A204.1 (cell line): ENCODE data around the gene FEZF2.
A peak's percentile ranks its signal among the peaks of the same experiment; 100 is the strongest.

Source experiments
- FAIRE-seq: peaks from 2 replicates; lab custom pipeline; 2012; peaks lifted over from hg19 to GRCh38; lab: Jason Lieb, UNC

Gene FEZF2

DNA sequence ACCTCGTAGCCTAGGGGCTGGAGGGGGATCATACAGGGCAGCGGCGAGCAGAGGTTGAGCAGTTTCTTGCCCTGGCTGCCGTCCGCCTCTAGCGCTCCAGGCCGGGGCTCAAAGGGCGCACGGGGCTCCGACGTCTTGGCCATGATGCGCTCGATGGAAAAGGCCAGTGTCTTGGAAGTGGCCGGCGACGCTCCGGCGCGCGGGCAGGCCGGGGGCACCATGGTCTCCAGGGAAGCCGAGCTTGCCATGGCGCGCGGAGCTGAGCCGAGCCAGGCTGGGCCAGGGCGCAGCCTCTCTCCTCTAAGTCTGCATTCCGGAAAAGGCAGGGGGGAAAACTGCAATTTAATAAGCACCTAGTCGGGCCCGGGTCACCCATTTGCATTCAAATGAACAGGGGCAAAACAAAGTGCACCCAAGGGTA is 719 bp downstream of the FEZF2 start:
- no peak for FAIRE-seq

DNA sequence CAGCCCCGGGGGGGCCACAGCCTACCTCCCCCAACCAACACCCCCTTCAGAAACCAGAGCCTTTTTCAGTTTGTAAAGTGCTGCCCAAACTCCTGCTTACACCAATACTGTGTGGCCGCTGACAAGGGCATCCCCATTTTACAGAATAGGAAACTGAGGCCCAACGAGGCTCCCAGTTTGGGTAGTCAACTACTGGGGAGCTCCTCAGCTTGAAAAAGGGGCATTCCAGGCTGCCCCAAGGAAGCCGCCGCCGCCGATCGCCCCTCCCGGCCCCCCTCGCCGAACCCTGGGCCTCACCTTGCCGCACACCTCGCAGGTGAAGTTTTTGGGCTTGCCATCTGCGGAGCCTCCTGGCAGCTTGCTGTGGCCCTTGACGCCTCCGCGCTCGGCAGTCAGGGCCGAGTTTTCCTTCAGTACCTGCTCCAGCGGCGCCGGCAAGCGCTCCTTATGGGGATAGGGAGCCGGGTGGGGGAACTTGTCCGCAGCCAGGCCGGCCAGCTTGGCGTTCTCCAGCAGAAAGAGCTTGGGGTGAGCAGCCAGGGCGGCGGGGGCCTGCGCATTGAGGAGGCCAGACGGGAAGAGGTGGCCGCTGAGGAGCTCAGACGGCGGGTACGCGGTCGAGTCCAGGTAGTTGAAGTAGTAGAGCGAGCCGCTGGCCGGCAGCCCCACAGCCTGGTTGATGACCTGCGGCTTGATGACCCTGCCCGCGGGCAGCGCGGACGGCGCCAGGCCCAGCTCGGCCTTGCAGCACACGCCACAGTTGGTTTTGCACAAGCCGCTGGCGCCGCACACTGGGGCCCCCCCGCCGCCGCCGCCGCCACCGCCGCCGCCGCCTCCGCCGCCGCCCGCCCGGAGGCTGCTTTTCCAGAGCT is 1.4 kb downstream of the FEZF2 start:
- FAIRE-seq = no peak

DNA sequence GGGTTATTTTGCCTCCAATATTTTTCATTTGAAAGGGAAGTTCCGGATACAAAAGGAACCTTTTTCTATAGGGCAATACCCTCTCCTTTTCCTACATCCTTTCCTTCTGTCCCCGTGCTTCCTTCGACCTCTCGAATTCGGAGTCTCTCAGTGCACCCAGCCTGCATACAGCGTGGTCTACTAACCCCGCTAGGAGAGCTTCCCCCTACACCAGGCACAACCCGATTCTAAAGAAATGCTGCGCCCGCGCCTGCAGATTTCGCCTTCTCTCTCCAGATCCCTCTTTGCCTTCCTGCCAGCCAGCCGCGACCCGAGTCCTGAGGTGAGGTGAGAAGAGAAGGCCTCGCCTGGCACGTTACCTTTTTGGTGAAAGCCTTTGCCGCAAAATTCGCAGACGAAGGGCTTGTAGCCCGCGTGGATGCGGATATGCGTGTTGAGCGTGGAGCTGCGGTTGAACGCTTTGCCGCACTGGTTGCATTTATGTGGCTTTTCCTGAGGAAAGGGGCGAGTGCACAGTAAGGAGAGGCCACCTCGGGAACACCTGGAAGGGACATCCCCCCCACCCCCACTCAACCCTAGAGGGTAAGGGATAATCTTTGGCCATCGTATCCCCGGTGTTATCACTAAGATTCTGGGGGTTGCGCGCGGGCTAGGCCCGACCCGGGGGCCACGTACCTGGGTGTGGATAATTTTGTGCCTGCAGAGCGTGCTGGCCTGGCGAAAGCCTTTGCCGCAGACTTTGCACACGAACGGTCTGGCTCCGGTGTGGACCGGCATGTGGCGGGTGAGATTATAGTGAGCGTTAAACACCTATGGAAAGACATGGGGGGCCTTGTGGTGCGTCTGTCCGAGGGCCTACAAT is 2.3 kb downstream of the FEZF2 start:
- no peak for FAIRE-seq

DNA sequence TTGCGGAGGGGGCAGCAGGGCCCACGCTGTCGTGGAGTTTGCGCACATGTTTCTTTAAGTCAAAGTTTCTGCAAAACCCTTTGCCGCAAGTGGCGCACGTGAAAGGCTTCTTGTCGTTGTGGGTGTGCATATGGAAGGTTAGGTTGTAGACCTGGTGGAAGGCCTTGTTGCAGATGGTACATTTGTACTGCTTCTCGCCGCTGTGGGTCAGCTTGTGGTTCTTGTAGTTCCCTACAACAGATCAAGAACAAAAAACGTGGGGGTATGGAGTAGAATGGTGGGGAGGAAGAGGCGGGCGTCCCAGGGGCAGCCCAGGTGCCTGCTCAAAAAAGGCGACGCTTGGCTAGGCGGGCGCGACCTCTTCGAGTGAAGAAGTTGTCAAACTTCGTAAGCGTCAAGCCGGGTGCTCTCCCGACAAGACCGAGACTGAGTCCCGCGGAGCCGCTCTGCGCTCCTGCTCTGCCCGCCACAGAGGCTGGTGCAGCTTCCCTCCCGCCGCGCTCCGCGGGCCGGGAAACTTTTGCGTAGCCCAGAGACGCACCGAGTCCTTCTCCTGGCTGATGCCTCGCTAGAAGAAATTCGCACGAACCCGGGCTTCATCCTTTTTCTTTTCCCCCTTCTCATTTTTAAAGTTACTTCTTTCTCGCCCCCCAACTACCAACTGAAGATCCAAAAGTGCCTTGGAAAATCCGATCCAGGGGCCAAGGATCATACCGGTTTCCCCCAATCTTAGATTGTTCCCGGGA is 3.1 kb downstream of the FEZF2 start:
- no peak for FAIRE-seq

DNA sequence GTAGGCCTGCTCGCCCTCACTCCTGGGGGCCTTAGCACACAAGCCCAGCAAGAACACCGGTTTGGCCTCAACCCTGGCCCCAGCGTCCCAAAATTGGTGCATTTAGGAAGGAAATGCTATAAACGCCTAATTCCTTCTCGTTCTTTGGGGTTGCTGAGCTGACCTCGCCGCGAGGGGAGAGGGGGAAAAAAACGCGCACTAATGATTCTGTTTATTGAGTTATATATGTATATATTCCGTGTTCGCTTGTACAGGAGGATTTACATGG is 3.9 kb downstream of the FEZF2 start:
- FAIRE-seq = no peak

DNA sequence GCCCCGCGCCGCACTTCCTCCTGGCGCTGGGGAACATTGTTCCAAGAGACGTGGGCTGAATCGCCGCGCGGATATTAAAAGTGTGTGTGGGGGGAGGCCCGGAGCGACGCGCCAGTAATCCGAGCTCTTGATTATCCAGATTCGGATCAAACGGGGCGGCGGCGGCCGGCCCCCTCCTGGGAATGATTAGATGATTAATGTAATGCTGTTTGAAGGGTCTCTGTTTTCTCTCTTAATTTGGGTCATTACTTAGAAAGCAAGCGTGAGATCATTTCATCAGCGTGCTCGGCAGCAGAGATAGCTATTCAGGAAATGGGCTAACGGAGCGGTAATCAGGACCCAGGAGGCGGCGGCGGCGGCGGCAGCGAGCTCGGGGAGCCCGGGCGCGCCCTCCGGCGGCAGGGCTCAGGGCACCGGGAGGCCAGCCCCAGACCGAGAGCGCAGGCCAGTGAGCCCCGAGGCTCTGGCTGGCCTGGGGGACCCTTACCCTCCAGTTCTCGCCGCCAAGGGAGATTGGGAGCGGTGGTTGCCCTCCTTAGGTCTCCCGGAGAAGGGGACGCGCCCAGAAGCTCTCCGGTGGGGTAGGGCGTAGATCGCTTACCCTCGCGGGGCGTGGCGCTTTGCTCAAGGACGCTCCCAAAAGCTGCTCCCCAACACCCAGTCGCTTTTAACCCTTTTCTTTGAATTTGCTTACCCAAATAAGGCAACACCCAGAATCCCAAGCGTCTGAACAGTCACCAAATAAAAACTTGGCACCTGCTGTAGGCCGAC is 4.5 kb downstream of the FEZF2 start:
- FAIRE-seq = no peak

DNA sequence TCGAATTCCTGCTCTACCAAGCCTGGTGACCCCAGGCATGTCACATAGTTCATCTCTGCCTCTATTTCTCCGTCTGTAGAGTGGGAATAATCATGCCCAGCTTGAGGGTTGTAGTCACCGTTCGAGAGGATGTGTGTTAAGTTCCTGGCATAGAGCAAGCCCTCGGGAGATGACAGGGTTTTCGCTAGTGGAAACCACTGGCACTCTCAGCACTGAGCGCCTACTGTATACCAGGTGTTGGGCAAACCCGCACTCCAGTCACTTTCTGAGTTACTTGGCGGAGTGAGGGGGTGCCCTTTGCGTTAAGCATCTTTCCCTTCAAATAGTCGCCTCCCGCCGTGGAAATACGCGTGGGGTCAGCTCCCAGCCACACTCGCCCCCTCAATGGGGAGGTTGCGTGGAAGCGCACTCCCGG is 5.1 kb downstream of the FEZF2 start:
- no peak for FAIRE-seq

DNA sequence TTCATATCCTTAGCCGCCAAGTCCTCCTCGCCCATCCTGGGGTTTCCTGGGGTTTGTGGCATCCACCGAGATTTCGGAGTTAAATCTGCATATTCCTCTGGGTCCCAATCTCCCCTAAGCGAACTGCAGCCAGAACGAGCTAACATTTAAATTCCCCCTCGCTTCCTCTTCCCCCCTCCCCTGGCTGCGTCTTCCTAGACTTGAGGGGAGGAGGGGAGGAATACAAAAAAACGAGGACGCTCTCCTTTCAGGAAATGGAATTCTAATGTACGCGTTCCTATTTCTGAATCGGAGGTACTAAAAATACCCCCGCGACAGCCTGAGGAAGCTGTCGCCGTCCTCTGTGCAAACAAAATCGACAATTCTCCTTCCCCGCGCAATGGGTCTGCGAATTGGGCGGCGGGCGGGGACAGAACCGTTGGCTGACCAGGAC is 5.6 kb downstream of the FEZF2 start:
- FAIRE-seq = no peak

DNA sequence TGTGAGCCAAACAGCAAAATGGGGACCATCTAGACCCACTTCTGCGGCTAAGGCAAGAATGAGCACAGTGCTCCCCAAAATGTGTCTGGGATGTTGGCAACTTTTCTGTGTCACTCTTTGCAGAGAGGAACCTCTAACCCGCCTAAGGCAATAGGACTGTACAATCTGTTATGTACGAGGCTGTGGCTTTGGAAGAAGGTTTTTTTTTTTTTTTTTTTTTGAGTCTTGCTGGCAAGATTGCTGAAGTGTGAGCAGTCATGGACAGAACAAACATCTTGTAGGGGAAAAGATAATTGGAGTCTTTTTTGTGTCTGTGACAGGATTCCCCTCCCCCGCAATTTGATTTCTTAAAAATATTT is 7.2 kb downstream of the FEZF2 start:
- no peak for FAIRE-seq

DNA sequence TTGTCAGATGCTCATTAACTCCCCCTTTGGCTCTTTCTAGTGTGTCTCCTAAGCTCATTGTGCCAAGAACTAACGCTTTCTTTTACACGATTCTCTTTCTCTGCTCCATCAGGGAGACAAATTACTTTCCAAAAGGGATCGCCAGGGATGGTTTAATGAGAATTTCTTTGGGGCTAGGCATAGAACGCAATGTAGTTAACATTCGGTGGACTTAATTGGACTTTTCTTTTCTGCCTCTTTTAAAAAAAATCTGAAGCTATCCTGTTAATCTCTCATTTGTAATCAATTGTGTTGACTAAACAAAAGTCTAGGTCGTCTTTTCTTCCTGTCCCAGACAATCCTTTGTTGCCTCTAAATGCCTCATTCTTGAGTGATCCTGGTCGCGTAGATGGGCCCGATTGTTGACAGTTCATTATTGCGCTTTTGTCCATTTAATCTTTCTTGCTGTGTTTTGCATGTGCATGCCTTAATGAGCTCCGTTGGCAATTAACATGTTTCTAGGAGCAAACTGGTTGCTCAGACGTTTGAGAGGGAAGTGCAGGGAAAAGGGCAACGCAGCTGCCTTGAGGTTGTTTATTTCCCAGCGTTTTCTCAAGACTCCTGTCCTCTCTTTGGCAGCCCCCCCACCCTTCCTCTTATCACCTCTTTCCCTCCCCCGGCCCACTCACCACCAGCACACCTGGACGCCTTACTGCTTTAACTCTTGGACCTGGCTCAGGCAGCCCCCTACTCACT is 7.8 kb downstream of the FEZF2 start:
- FAIRE-seq = no peak

DNA sequence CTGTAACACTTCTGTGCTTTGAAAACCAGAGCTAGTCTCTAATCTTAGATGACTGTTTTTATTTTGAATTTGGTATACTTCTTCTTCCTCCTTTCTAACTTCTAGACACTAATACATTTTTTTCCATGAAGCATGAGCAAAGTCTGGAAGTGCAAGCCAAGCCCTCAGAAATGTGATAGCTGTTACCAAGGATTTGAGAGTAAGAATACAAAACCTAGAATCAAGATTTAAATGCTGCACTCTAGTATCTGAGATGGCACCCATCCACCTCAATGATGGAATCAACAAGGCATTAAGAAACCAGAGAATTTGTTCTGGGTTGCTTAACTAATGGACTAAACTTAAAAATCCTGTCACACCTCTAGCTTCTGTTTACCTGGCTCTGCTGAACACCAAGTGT is 9.2 kb downstream of the FEZF2 start:
- no peak for FAIRE-seq

DNA sequence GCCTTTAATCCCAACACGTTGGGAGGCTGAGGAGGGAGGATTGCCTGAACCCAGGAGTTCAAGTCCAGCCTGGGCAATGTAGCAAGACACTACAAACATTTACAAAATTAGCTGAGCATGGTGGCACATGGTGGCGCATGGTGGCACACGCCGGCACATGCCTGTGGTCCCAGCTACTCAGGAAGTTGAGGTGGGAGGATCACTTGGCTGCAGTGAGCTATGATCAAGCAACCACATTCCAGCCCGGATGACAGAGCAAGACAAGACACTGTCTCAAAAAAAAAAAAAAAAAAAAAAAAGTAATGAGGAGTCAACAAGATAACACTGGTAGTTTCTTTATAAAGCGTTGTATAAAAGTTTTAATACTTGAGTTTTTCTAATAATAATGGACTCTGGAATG is 10.1 kb downstream of the FEZF2 start:
- FAIRE-seq = no peak

DNA sequence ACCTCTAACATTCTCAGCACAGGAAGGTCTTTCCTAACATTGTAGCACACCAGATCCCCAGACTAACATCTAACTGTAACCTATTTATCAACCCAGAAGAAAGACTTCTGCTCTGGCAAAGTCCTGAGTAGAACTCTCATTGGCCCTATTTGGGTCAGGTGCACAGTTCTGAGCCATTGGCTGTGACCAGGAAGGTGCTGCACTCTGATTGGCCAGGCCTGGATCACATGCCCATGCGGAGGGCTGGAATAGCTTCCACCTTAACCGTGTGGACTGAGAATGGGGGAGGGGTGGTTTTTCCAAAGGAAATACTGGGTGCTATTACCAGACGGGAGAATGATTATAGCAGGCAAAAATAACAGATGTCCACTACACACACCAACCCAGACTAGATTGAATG is 11.5 kb downstream of the FEZF2 start:
- no peak for FAIRE-seq

DNA sequence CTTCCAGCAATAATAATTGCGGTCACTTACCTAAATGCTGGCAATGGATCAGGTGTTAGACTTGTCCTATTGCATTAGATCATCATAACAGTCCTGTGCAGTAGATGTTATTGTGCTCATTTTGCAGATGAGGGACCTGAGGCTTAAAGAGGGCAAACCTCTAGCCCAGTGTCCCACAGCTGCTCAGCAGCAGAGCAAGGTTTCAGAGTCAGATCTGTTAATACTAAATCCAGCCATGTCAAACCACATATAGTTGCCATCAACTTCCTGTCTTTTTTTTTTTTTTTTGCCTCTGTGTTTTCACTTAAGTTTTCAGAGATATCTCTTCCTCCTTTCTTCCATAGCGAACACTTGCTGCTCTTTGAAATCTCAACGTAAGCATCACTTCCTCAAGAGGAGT is 12.1 kb downstream of the FEZF2 start:
- FAIRE-seq = no peak

DNA sequence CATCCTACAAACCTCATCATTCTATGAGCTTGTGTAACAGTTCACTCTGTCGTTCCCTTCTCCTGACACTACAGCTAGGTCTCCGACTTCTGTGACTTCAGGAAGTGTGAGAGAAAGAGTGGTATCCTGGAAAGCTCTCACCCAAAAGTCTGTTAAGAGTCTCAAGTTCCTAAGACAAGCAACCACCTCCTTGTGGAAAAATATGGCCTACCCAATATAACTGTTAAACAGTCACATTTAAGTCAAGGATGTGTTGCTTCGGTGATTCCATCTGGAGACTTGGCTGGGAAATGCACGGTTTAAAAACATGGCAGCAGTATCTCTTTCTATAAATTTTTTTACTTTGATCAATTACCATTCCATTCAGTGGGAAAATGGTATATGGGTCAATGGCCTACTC is 13.8 kb downstream of the FEZF2 start:
- no peak for FAIRE-seq

DNA sequence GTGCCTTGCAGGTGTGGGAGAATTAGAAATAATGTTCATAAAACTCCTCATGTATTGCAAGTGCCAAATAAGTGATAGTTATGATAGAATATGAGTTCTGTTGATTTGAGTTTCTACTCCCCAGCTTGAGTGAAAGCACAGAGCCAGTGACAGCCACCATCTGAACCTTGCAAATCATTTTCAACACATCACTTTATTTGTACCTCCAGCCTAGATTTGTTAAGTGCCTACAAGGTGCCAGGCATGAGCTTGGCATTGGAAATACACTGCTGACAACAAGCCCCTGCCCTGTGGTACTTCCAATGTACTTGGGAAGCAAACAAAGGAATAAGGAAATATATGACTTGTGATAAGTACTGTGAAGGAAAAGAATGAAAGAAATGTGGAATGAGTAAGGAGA is 17.0 kb downstream of the FEZF2 start:
- FAIRE-seq = no peak

DNA sequence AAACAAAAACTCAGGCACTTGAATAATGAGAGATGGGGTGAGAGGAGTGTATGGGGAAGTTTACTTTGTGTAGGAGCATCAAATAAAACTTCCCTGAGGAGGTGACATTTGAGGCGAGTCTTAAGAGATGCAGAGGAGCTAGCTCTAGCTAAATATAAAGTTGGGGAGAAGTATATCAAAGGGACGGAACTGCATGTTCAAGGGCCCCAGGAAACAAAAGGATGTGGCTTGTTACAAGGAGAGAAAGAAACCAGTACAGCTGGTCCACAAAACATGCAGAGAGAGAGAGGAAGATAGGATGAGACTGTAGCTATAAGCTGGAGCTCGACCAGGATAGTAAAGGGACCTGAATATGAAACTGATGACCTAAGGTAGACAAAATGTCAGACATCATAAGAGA is 17.6 kb downstream of the FEZF2 start:
- FAIRE-seq = no peak

DNA sequence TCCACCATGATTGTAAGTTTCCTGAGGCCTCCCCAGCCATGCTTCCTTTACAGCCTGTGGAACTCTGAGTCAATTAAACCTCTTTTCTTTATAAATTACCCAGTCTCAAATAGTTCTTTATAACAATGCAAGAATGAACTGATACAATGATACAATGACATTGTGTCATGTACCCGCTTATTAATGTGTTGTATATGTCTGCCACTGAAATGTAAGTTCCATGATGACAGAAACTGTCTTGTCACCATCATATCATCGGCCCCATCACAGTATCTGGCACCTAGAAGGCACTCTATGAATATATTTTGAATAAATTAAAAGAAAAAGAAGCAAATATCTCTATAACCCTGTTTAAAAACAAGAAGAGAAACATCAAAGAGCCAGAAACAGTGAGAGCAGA is 29.6 kb downstream of the FEZF2 start:
- FAIRE-seq = no peak

DNA sequence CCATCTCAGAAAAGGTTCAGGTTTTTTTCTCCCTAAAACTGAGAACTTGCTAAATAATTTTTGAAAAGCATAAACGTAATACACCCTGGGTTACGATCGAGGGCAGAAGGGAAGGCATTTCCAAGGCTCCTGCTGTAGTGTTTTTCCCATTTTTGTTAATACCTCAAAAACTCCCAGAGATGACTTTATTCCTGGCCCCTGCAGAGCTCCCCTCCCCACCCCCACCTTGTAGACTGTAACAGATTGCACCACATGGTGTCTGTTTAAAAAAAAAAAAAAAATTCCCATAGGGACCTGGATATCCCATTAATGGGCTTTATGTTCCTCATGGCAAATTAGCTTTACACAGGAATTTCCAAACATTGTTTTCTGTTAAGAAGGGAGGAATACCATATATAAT is 38.2 kb downstream of the FEZF2 start:
- FAIRE-seq = no peak

DNA sequence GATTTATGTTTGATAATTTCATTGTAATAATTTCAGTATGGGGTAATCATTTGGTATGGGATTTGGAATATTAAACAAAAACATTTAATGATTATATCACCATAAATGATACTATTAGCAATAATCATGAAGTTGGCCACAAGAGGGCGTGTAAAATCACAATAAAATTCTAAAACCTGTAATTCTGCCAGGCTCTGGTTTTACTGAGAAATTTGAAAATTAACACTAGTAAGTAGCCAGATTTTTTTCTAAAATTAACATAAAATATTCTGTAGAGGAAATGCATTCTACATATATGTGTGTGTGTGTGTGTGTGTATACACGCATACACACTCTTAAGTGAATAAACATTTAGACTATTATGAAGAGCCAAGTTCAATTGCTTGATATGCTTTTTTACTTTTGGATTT is 40.5 kb downstream of the FEZF2 start:
- peak; percentile 93 for FAIRE-seq

DNA sequence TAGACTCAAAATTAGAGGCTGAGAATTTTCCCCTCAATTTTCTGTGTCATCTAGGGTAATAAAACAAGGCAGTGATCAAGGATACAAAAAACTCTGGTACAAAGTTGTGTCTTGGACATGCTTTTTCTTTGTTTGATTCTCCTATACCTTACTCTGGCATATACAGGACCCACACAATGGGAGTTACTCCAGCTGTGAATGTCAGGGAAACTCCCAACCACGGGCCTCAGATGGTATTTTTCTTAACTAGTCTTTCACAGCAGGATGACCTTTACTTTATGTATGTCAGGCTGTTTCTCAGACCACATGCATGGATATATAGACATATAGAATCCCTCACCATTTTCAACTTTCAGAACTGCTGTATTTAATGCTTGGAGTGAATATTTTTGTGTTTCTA is 41.3 kb downstream of the FEZF2 start:
- FAIRE-seq = no peak

DNA sequence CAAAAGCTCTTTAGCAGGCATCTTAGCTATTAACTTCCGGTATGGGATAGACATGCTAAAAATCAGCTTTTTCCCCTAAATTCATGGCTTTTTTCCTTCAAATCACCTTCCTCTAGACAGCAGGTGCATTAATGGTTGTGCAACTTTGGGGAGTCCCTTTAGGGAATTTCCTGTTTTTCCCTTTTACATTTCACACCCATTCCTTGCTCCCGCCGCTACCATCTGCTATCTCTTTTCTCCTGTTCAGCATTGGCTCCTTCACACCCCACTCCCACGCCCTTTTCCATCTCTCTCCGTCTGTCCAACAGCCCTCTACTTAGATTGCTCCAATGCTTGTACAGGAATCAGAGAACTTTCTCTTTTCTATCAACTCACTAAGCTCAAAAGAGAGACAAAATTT is 43.4 kb downstream of the FEZF2 start:
- no peak for FAIRE-seq
